ENCODE measurements around the gene SCNN1B. TPM values are rescaled to one million over a fixed set of nuclear protein-coding genes. Genes with fewer than 3 reads are reported as not detected.

The SCNN1B gene
- total and polyA plus RNA-seq, 2 of the 13 experiments (the other 11 are each of a cell fraction or from before 2014, with no cell fraction given): not detected

- ATAC-seq: peak; percentile 81
- ChIA-PET CTCF (ENCODE audit: low intra/inter-chr PET ratio, low total read pairs) (no interaction called here), POLR2A (no interaction called here)
- H4K20me1 ChIP-seq (ENCODE audit: insufficient read depth, low read length): no peaks in the 10 kb centered on the region
- peaks cover 2 to 5% of the 10 kb centered on the region in 2 experiments; a peak in 2 of 5 replicates for H3K27me3 ChIP-seq (ENCODE audit: control insufficient read depth in 1 of 2, insufficient read depth in 2 of 2, low read length in 2 of 2)
- no TSS peak for BruUV-seq (replicated peaks)
- DNase-seq (ENCODE audit: low spot score): peak; percentile 36
- H3K36me3 ChIP-seq (replicated peaks in 1 of 2; ENCODE audit: control insufficient read depth in 1 of 2, insufficient read depth in 2 of 2, low read length in 2 of 2): no peaks in the 10 kb centered on the region
- H3K9me3 ChIP-seq (ENCODE audit: low read length): no peaks in the 10 kb centered on the region
- no peak overlapping the region for H3K4me2 ChIP-seq (ENCODE audit: low read depth, low read length)
- H3K79me2 ChIP-seq (ENCODE audit: insufficient read depth, low read length): no peaks in the 10 kb centered on the region
- WGBS (ENCODE audit: low lambda C conversion rate): 0% methylated on average over 2 of the region's 2 CpGs
- no peak overlapping the region for H2AFZ ChIP-seq (ENCODE audit: low read length)
- intact Hi-C loops (cut with micrococcal nuclease; ENCODE audit: unreplicated experiment): no loop called here
- H3K9ac ChIP-seq (ENCODE audit: insufficient read depth, low read depth, low read length): no peak overlapping the region
- FAIRE-seq: peak; percentile 46
- H3K4me3 ChIP-seq (replicated peaks in 1 of 3; ENCODE audit: insufficient read depth in 1 of 3, low read depth in 2 of 3, low read length in 3 of 3): no peak overlapping the region
- H3K4me1 ChIP-seq (ENCODE audit: insufficient read depth, low read length): peaks cover 6% of the 10 kb centered on the region
- in situ Hi-C loops (cut with HindIII; ENCODE audit: extremely low pct_ligation_motif_present, low pct_unique_long_range_greater_than_20kb): no loop called here
- H3K27ac ChIP-seq (ENCODE audit: extremely low read length, insufficient read depth, low read length): no peak overlapping the region
- TF ChIP-seq NFYB (CRISPR knock-in tag; IDR thresholded peaks at IDR 0.05): peak; percentile 55; the same call in 1 of the 2 replicates
- no peak for TF ChIP-seq ZNF724P (CRISPR knock-in tag; IDR thresholded peaks at IDR 0.05; ENCODE audit: borderline replicate concordance)
- no peak for TF ChIP-seq GMEB1 (CRISPR knock-in tag; IDR thresholded peaks at IDR 0.05; ENCODE audit: borderline replicate concordance)
- TF ChIP-seq MTERF4 (CRISPR knock-in tag; IDR thresholded peaks at IDR 0.05): no peak
- TF ChIP-seq CREB1 (IDR thresholded peaks at IDR 0.05): no peak
- 0 out of 2 replicates have a peak, but pooled peaks have one; percentile 27 for TF ChIP-seq CREB1 (CRISPR knock-in tag; IDR thresholded peaks at IDR 0.05)
- no peak for TF ChIP-seq USF2 (IDR thresholded peaks at IDR 0.05; ENCODE audit: low read depth, low read length)
- TF ChIP-seq USF2 (CRISPR knock-in tag; IDR thresholded peaks at IDR 0.05; ENCODE audit: borderline replicate concordance): peak; percentile 74; the same call in 1 of the 2 replicates
- TF ChIP-seq FOXP4 (CRISPR knock-in tag; IDR thresholded peaks at IDR 0.05): no peak
- TF ChIP-seq THAP11 (CRISPR knock-in tag; IDR thresholded peaks at IDR 0.05): peak; percentile 96
- no peak for TF ChIP-seq ZNF430 (CRISPR knock-in tag; IDR thresholded peaks at IDR 0.05)
- TF ChIP-seq HCFC1 (IDR thresholded peaks at IDR 0.05; ENCODE audit: low read depth, low read length): peak; percentile 48; the same call in 1 of the 2 replicates
- TF ChIP-seq ZNF143 (CRISPR knock-in tag; IDR thresholded peaks at IDR 0.05): peak; percentile 86
These were observed 27.1 kb upstream of the SCNN1B start for GRCh38 chr16:23274968-23275367.

Measured in HepG2 (cell line).